NCI-H146 (cell line): Measurements from ENCODE around the gene RBMS3.
"Not testable (repeated sequence)": the region's sequence is repeated elsewhere in the genome, so short reads cannot be mapped to it uniquely, and the experiment has no call there.

Experiments used
- DNase-seq: peaks from one replicate; lab custom pipeline; 2025; lab: John Stamatoyannopoulos, UW

RBMS3 gene

GRCh38 chr3:29339016-29339833, 58.4 kb downstream of the RBMS3 start:
- no peak for DNase-seq

- DNase-seq: no peak
These were observed 63.3 kb downstream of the RBMS3 start for GRCh38 chr3:29344154-29344553.

- no peak for DNase-seq
These were observed 64.1 kb downstream of the RBMS3 start for GRCh38 chr3:29344935-29345334.

GRCh38 chr3:29345516-29346300, 64.8 kb downstream of the RBMS3 start:
- DNase-seq: no peak

GRCh38 chr3:29346828-29347227, 66.0 kb downstream of the RBMS3 start:
- DNase-seq: no peak

- DNase-seq: no peak
These were observed 66.5 kb downstream of the RBMS3 start for GRCh38 chr3:29347412-29347811.

GRCh38 chr3:29348316-29348715, 67.4 kb downstream of the RBMS3 start:
- no peak for DNase-seq

- DNase-seq: no peak
These were observed 68.2 kb downstream of the RBMS3 start for GRCh38 chr3:29349049-29349448.

GRCh38 chr3:29353807-29354206, 72.9 kb downstream of the RBMS3 start:
- no peak for DNase-seq

- no peak for DNase-seq
These were observed 74.0 kb downstream of the RBMS3 start for GRCh38 chr3:29354894-29355293.

GRCh38 chr3:29356062-29356461, 75.2 kb downstream of the RBMS3 start:
- no peak for DNase-seq

- DNase-seq: not testable (repeated sequence)
These were observed 79.4 kb downstream of the RBMS3 start for GRCh38 chr3:29360289-29360688.

GRCh38 chr3:29363110-29363509, 82.2 kb downstream of the RBMS3 start:
- DNase-seq: no peak

GRCh38 chr3:29370021-29370420, 89.2 kb downstream of the RBMS3 start:
- no peak for DNase-seq

GRCh38 chr3:29370476-29371420, 89.9 kb downstream of the RBMS3 start:
- DNase-seq: no peak

GRCh38 chr3:29373131-29373680, 92.3 kb downstream of the RBMS3 start:
- DNase-seq: no peak

- no peak for DNase-seq
These were observed 93.4 kb downstream of the RBMS3 start for GRCh38 chr3:29374226-29374625.

GRCh38 chr3:29379097-29379496, 98.2 kb downstream of the RBMS3 start:
- no peak for DNase-seq

GRCh38 chr3:29381595-29381994, 100.7 kb downstream of the RBMS3 start:
- DNase-seq: no peak

- no peak for DNase-seq
These were observed 101.5 kb downstream of the RBMS3 start for GRCh38 chr3:29382409-29382808.

- DNase-seq: no peak
These were observed 102.0 kb downstream of the RBMS3 start for GRCh38 chr3:29382845-29383244.

- no peak for DNase-seq
These were observed 103.8 kb downstream of the RBMS3 start for GRCh38 chr3:29384640-29385039.
